Upper lobe of left lung (tissue), 6 donors: ENCODE results near the gene COX10. TPM values are rescaled to one million over a fixed set of nuclear protein-coding genes. Genes with fewer than 3 reads are reported as not detected.

Experiments
- ATAC-seq, 2 donors: fragments of 200-7000 bp; cut with Tn5 transposase; one replicate each; pipeline ENCODE4 v1.9.1; 2022; ENCODE audit warnings: mild to moderate bottlenecking in 2 of 2, moderate library complexity in 2 of 2; ENCODE audit not compliant: low FRiP score in 2 of 2
- DNase-seq, 2 donors: peaks; one replicate each; pipeline ENCODE4 v3.0.0-alpha.2; 2019 to 2020
- H3K27ac ChIP-seq, 4 donors: fragments of 200-600 bp; sonication (generic); one replicate each; pipeline ENCODE4 v1.5.1; 2016 to 2019
- H3K27me3 ChIP-seq, 4 donors: fragments of 200-600 bp; sonication (generic); one replicate each; pipeline ENCODE4 v1.5.1; 2017 to 2019
- H3K36me3 ChIP-seq, 4 donors: fragments of 200-600 bp; sonication (generic); one replicate each; pipeline ENCODE4 v1.5.1; 2016 to 2019
- H3K4me1 ChIP-seq, 4 donors: fragments of 200-600 bp; sonication (generic); one replicate each; pipeline ENCODE4 v1.5.1; 2018 to 2019
- H3K4me3 ChIP-seq, 4 donors: fragments of 200-600 bp; sonication (generic); one replicate each; pipeline ENCODE4 v1.5.1; 2017 to 2019; ENCODE audit warnings: mild to moderate bottlenecking in 2 of 4, moderate library complexity in 1 of 4
- H3K9me3 ChIP-seq, 4 donors: fragments of 200-600 bp; sonication (generic); one replicate each; pipeline ENCODE4 v1.5.1; 2018 to 2019
- CTCF ChIP-seq, 6 experiments: fragments of 450-650 bp in 4 of 6; fragments of 200-600 bp in 2 of 6; sonication (generic) in 2 of 6; IDR thresholded peaks; one replicate each; pipeline ENCODE4 v1.5.1; 2016 to 2019; ENCODE audit warnings: antibody characterized with exemption in 6 of 6
- EP300 ChIP-seq, 4 donors: sonication (generic); formaldehyde crosslinking; IDR thresholded peaks; one replicate each; pipeline ENCODE4 v1.5.1; 2017; ENCODE audit warnings: antibody characterized with exemption in 4 of 4, control low read depth in 2 of 4
- POLR2A ChIP-seq, 4 donors: fragments of 450-650 bp; IDR thresholded peaks; one replicate each; pipeline ENCODE4 v1.5.1; 2016 to 2017; ENCODE audit warnings: antibody characterized with exemption in 4 of 4, mild to moderate bottlenecking in 2 of 4
- POLR2AphosphoS5 ChIP-seq, 2 donors: sonication (generic); formaldehyde crosslinking; IDR thresholded peaks; one replicate each; pipeline ENCODE4 v1.5.1; 2017; ENCODE audit warnings: antibody characterized with exemption in 2 of 2
- WGBS, 2 donors: methylation state at CpG; one replicate each; pipeline ENCODE4 v1.1.5; 2017 to 2018; 5-methylcytosine and 5-hydroxymethylcytosine counted together
- total RNA-seq, 6 donors: library from RNA; depleted of rRNA in 4 of 6; stranded (reverse); fragments of >200 nt in 4 of 6; gene quantifications; one replicate each; pipeline versions ENCODE4 v1.1.0 to v1.2.1, GENCODE V29; 2016 to 2021
- donor health status: DM: no; HTN: no; CAD: no; lungs with moderate emphysema.
- donor health status: DM: no; HTN: yes; CAD: no; lungs with severe emphysema.

The COX10 gene
- total RNA-seq, 6 donors from 2014 or later = 6.0 to 26.7 (median 16.3) TPM

- H3K27ac ChIP-seq = no peak overlapping the region
- H3K4me1 ChIP-seq = no peaks in the 10 kb centered on the region
- no peak overlapping the region for H3K4me3 ChIP-seq
- no peak for DNase-seq
- TF ChIP-seq CTCF (IDR thresholded peaks at IDR 0.05) = no peak
- TF ChIP-seq POLR2A (IDR thresholded peaks at IDR 0.05) = no peak
- no peak for TF ChIP-seq POLR2AphosphoS5 (IDR thresholded peaks at IDR 0.05)
- no peak for TF ChIP-seq EP300 (IDR thresholded peaks at IDR 0.05)
- no peaks in the 10 kb centered on the region for H3K36me3 ChIP-seq
- WGBS, 2 donors = 86 to 89% methylated on average over 2 of the region's 2 CpGs
- H3K9me3 ChIP-seq = no peaks in the 10 kb centered on the region
- ATAC-seq = no peak
- H3K27me3 ChIP-seq = no peaks in the 10 kb centered on the region
These were observed 65.2 kb downstream of the COX10 start for GRCh38 chr17:14134456-14134855.

GRCh38 chr17:14135906-14136590 lies 66.7 kb downstream of the COX10 start:
- no peaks in the 10 kb centered on the region for H3K27me3 ChIP-seq
- no peak overlapping the region for H3K27ac ChIP-seq
- DNase-seq = no peak
- H3K36me3 ChIP-seq = no peaks in the 10 kb centered on the region
- H3K4me1 ChIP-seq = no peaks in the 10 kb centered on the region
- WGBS, 2 donors = 78 to 82% methylated on average over 4 of the region's 4 CpGs
- TF ChIP-seq CTCF (IDR thresholded peaks at IDR 0.05) (no peak), EP300 (IDR thresholded peaks at IDR 0.05) (no peak), POLR2AphosphoS5 (IDR thresholded peaks at IDR 0.05) (no peak), POLR2A (IDR thresholded peaks at IDR 0.05) (no peak)
- ATAC-seq = no peak
- H3K4me3 ChIP-seq = no peak overlapping the region
- H3K9me3 ChIP-seq = no peaks in the 10 kb centered on the region

- TF ChIP-seq POLR2A (IDR thresholded peaks at IDR 0.05) = no peak
- Histone ChIP-seq H3K27me3 (no peaks in the 10 kb centered on the region), H3K27ac (no peak overlapping the region), H3K4me1 (no peaks in the 10 kb centered on the region), H3K4me3 (no peak overlapping the region), H3K36me3 (no peaks in the 10 kb centered on the region), H3K9me3 (no peaks in the 10 kb centered on the region)
- ATAC-seq (no peak), DNase-seq (no peak)
- WGBS, 2 donors = 82 to 86% methylated on average over 7 of the region's 7 CpGs
These were observed 69.3 kb downstream of the COX10 start for GRCh38 chr17:14138649-14139048.

- H3K27ac ChIP-seq = no peak overlapping the region
- ATAC-seq = no peak
- H3K9me3 ChIP-seq = no peaks in the 10 kb centered on the region
- no peaks in the 10 kb centered on the region for H3K27me3 ChIP-seq
- TF ChIP-seq CTCF (IDR thresholded peaks at IDR 0.05) (no peak), EP300 (IDR thresholded peaks at IDR 0.05) (no peak), POLR2A (IDR thresholded peaks at IDR 0.05) (no peak), POLR2AphosphoS5 (IDR thresholded peaks at IDR 0.05) (no peak)
- no peaks in the 10 kb centered on the region for H3K36me3 ChIP-seq
- no peaks in the 10 kb centered on the region for H3K4me1 ChIP-seq
- 66 to 84% methylated on average over 3 of the region's 3 CpGs for WGBS, 2 donors
- no peak for DNase-seq
- H3K4me3 ChIP-seq = no peak overlapping the region
These were observed 74.4 kb downstream of the COX10 start for GRCh38 chr17:14143688-14144087.

GRCh38 chr17:14144508-14144907 lies 75.2 kb downstream of the COX10 start:
- H3K4me1 ChIP-seq = no peaks in the 10 kb centered on the region
- H3K27me3 ChIP-seq = no peaks in the 10 kb centered on the region
- no peaks in the 10 kb centered on the region for H3K9me3 ChIP-seq
- WGBS, 2 donors = 70 to 81% methylated on average over 4 of the region's 4 CpGs
- TF ChIP-seq POLR2A (IDR thresholded peaks at IDR 0.05) (no peak), EP300 (IDR thresholded peaks at IDR 0.05) (no peak), POLR2AphosphoS5 (IDR thresholded peaks at IDR 0.05) (no peak), CTCF (IDR thresholded peaks at IDR 0.05) (no peak)
- no peaks in the 10 kb centered on the region for H3K36me3 ChIP-seq
- DNase-seq (no peak), ATAC-seq (no peak)
- H3K27ac ChIP-seq = no peak overlapping the region
- H3K4me3 ChIP-seq = no peak overlapping the region
